ENCODE measurements around the gene MARK4.
"Not testable (repeated sequence)": the region's sequence is repeated elsewhere in the genome, so short reads cannot be mapped to it uniquely, and the experiment has no call there.

The MARK4 gene

DNA sequence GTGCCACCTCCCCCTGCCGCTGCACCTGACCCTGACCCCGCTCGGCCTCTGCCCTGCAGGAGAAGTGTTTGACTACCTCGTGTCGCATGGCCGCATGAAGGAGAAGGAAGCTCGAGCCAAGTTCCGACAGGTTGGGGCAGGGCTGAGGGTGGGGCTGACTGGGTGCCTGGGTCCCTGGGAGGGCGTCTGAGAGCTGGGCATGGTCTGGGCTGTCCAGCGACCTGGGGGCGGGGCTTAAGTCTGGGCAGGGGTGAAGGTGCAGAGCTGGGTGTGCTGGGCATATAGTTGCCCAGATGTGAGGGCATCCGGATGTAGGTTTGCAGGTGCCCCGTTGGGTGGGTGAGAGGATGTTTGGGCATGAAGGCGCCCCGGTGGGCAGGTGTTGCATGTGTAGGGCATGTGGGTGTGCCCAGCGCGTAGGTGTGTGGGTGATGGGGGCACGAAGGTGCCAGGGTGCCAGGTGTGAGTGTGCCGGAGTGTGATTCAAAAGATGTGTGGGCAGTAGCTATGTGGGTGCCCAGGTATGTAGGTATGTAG lies 13.8 kb downstream of the MARK4 start:
- DNase-seq: no peak
- in situ Hi-C loops (cut with MboI; ENCODE audit: low pct_unique_long_range_greater_than_20kb, low sequenced_read_pairs): no loop called here

DNA sequence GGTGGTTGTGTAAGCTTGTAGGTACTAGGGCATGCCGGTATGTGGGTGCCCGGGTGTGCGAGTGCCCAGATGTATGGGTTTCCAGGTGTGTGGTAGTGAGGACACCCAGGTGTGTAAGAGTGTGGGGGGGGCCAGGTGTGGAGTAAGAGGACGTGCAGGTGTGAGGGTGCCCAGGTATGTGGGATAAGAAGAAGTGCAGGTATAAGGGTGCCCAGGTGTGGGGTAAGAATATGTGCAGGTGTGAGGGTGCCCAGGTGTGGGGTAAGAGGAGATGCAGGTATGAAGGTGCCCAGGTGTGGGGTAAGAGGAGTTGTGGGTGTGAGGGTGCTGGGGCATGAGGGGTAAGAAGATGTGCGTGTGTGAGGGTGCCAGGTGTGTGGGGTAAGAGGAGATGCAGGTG lies 14.3 kb downstream of the MARK4 start:
- in situ Hi-C loops (cut with MboI; ENCODE audit: low pct_unique_long_range_greater_than_20kb, low sequenced_read_pairs): no loop called here
- no peak for DNase-seq

DNA sequence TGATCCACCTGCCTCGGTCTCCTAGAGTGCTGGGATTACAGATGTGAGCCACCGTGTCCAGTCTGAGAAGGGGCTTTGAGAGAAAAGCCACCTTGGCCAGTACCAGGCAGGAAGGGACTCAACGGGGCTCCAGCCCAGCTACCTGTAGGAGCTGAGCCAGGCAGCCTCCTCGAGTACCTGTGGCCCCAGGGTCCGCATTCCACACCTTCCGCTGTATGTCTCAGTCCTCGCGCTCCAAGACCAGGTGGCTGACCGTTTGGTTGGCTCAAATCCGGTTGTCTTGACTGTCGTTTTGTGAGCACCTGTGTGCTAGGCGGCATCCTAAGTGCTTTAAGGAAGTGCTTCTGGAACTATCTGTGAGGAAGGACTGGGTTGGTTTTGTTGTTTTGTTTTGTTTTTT lies 16.2 kb downstream of the MARK4 start:
- in situ Hi-C loops (cut with MboI; ENCODE audit: low pct_unique_long_range_greater_than_20kb, low sequenced_read_pairs): no loop called here
- no peak for DNase-seq

DNA sequence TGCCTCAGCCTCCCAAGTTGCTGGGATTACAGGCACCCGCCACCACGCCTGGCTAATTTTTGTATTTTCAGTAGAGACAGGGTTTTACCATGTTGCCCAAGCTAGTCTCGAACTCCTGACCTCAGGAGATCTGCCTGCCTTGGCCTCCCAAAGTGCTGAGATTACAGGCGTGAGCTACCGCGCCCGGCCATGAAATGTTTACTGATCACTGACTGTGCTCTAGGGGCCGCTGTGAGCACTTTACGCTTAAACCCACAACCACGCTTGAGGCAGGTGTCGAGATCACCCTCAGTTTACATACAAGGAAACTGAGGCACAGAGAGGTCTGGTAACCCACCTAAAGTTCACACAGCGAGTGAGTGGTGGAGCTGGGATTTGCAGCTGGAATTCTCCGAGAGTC lies 18.9 kb downstream of the MARK4 start:
- in situ Hi-C loops (cut with MboI; ENCODE audit: low pct_unique_long_range_greater_than_20kb, low sequenced_read_pairs); DNase-seq: not testable (repeated sequence)

DNA sequence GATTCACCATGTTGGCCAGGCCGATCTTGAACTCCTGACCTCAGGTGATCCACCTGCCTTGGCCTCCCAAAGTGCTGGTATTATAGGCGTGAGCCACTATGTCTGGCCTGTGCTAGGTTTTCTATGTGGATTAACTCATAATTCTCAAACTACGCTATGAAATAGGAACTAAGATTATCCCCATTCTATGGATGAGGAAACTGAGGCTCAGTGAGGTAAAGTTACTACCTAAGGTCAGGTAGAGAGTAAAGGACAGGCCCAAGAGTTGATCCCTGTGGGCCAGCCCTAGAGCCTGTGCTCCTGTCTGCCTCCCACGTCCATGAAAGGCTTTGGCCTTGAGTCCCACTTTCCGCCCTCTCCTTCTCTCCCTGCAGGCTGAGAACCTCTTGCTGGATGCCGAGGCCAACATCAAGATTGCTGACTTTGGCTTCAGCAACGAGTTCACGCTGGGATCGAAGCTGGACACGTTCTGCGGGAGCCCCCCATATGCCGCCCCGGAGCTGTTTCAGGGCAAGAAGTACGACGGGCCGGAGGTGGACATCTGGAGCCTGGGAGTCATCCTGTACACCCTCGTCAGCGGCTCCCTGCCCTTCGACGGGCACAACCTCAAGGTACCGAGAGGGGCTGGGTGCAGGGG lies 20.1 kb downstream of the MARK4 start:
- in situ Hi-C loops (cut with MboI; ENCODE audit: low pct_unique_long_range_greater_than_20kb, low sequenced_read_pairs): no loop called here
- DNase-seq: no peak

DNA sequence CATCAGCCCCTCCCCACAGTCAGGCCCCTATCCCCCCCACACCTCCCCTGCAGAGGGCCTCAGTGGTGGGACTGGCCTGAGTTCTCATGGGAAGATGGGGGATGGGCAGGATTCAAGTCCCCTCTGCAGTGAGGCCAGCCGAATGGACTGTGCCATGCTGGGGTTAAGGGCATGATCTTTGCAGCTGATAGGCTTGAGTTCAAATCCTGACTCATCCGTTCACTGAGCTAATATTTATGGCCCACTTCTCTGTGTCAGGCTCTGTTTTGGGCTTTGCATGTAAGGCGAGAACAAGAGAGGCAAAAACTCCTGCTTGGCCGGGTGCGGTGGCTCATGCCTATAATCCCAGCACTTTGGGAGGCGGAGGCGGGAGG lies 20.7 kb downstream of the MARK4 start:
- in situ Hi-C loops (cut with MboI; ENCODE audit: low pct_unique_long_range_greater_than_20kb, low sequenced_read_pairs): no loop called here
- DNase-seq: no peak

DNA sequence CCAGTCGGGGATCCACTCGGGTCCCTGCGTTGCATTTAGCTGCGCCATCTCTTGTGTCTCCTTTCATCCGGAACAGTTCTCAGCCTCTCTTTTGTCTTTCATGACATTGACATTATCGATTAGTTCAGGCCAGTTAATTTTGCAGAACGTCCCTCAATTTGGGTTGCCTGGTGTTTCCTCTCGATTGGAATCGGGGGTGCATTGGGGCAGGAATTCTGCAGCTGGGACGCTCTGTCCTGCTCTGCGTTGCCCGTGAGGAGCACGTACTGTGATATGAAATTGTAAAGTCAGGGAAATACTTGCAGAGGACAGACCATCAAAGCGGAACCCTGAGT lies 22.4 kb downstream of the MARK4 start:
- in situ Hi-C loops (cut with MboI; ENCODE audit: low pct_unique_long_range_greater_than_20kb, low sequenced_read_pairs): no loop called here
- no peak for DNase-seq

DNA sequence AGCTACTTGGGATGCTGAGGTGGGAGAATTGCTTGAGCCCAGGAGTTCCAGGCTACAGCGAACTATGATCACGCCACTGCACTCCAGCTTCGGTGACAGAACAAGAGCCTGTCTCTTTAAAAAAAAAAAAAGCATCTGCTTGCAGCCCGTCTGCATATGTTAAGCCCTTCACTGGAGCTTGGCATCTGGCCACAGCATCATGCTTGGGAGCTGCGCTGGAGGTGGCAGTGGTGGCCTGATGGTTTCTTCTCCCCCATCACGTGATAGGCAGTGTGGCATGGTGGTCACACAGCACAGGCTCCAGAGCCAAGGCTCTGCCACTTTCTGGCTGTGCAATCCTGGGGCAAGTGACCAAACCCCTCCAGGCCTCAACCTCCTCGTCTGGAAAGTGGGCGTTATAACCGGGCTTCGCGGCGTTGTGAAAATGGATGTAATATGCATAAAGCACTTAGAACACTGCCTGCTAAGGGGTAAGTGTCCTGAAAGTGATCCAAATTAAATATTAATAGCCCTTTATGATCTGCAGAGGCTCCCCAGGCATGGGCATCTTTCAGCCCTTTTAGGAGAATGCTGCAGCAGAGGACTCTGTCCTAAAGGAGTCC lies 24.4 kb downstream of the MARK4 start:
- in situ Hi-C loops (cut with MboI; ENCODE audit: low pct_unique_long_range_greater_than_20kb, low sequenced_read_pairs): no loop called here
- DNase-seq: no peak

DNA sequence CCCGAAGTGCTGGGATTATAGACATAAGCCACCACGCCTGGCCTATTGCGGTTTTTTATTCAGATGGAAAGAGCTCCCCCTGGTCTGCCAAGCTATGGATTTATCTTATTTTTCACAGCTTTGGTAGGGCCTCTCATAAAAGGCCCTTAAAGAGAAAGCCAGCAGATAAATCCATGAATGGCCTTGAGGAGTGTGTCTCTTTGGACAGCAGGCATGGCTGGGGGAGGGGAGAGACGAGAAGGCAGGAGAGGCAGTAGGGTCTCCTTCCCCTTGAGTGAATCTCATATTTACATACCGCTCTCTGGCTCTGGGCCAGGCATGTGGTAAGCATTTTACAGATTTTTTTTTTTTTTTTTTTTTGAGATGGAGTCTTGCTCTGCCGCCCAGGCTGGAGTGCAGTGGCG lies 25.2 kb downstream of the MARK4 start:
- in situ Hi-C loops (cut with MboI; ENCODE audit: low pct_unique_long_range_greater_than_20kb, low sequenced_read_pairs): no loop called here
- DNase-seq: peak; percentile 19

DNA sequence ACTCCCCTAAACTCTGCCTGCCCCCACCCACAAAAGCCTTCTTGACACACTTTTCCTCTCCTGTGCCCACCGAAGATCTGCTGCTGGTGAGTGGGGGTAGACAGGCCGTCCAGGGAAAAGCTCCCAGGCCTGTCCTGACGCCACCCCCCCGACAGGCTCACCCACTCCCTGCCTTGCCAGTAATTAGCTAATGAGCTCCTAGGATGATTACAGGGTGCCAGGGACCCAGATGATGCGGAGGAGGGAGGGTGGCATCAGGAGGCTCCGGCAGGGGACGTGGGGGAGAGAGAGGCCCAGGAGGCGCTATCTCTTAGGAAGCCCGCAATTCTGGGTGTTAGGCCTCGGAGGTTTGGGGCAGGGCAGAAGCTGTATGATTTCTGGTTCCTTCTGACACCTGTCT lies 27.0 kb downstream of the MARK4 start:
- DNase-seq: no peak
- in situ Hi-C loops (cut with MboI; ENCODE audit: low pct_unique_long_range_greater_than_20kb, low sequenced_read_pairs): no loop called here

DNA sequence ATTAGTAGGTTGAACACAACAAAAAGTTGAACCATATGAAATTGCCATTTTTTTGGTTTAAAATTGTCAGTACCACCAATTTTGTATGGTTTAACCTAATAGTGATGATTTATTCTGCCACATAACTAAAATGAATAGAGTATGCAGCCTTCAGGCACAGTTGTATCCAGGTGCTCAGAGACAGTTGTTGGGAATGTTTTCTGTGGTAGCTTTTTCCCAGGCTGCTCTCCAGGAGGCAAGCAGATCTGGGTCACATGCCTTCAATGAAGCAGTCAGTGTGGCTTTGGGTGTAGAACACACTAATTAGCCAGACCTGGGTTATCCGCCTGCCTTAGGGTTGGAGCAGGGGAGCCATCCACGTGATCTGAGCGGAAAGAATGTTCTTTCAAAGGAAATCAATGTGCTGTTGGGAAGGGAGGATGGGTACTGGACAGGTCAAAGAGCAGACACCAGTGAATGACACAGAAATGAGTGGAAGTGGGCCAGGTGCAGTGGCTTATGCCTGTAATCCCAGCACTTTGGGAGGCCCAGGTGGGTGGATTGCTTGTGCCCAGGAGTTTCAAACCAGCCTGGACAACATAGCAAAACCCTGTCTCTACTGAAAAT lies 28.6 kb downstream of the MARK4 start:
- in situ Hi-C loops (cut with MboI; ENCODE audit: low pct_unique_long_range_greater_than_20kb, low sequenced_read_pairs): no loop called here
- DNase-seq: no peak

DNA sequence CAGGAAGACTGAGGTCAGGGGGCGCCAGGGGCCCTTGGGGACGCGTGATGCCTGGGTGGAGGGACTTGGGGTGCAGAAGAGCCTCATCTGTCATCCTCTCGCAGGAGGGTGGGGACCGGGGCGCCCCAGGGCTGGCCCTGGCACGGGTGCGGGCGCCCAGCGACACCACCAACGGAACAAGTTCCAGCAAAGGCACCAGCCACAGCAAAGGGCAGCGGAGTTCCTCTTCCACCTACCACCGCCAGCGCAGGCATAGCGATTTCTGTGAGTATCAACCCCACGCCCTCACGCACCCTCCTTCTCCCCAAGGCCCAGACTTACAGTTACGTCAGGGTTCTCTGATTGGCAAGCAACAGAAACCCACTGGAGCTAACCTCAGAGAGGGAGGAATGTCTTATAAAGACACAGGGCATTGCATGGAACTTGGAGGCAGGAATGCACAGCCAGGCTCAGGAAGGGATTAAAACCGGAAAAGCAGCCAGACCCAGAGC lies 29.4 kb downstream of the MARK4 start:
- in situ Hi-C loops (cut with MboI; ENCODE audit: low pct_unique_long_range_greater_than_20kb, low sequenced_read_pairs): no loop called here
- no peak for DNase-seq

DNA sequence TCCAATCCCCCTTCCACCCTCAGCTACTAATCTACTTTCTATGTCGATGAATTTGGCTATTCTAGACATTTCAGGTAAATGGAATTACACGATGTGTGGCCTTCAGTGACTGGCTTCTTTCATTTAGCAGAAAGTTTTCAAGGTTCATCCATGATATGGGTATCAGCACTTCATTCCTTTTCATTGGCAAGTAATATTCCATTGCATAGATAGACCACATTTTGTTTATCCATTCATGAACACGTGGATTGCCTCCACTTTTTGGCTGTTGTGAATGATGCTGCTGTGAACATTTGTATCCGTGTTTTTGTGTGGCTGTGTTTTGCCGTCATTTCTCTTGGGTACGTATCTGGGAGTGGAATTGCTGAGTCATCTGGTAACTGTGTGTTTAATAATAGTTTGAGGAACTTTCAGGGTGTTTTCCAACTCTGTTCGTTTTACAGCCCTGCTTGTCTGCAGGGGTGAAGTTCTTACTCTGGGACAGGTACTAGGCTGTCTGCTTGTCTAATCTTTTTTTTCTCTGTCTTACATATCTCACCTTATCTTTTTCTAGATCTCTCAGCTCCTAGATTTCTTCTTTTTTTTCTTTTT lies 32.5 kb downstream of the MARK4 start:
- DNase-seq: peak; percentile 37
- in situ Hi-C loops (cut with MboI; ENCODE audit: low pct_unique_long_range_greater_than_20kb, low sequenced_read_pairs): no loop called here

DNA sequence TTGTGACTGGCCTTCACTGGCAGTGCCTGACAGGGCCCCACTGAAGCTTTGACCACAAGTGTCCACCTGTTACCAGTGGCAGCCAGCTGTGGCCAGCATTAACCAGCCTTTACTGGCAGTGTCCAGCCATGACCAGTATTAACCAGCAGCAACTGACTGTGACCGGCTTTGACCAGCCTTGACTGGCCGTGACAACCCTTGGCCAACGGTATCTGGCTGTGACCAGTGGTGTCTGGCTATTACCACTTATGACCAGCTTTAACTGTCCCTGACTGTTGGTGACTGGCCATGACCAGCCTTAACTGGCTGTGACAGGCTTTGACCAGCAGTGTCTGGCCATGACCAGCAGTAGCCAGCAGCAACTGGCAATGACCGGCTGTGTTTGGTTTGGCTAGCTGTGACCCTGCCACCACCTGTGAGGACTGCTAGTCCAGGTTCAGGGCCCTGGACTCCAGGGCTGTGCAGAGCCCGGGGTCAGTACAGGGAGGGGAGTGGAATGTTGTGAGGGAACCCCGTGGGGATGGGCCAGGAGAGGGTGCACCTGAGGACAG lies 39.4 kb downstream of the MARK4 start:
- in situ Hi-C loops (cut with MboI; ENCODE audit: low pct_unique_long_range_greater_than_20kb, low sequenced_read_pairs): no loop called here
- DNase-seq: no peak

DNA sequence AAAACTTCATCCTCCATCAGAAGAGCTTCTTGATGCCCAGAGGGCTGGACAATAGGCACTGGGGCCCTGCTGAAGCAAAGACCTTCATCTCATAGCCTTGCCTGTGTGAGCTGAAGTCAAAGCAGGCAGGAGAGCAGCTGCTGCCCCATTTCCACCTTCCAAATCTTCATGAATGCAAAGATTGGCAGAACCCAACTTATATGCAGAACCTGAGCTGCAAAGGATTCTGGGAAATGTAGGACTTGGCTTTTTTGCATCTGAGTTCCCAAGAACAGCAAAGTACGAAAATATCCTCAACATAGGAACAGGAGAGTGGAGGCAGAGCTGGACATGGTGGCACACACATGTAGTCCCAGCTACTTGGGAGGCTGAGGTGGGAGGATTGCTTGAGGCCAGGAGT lies 40.8 kb downstream of the MARK4 start:
- in situ Hi-C loops (cut with MboI; ENCODE audit: low pct_unique_long_range_greater_than_20kb, low sequenced_read_pairs): no loop called here
- DNase-seq: no peak

DNA sequence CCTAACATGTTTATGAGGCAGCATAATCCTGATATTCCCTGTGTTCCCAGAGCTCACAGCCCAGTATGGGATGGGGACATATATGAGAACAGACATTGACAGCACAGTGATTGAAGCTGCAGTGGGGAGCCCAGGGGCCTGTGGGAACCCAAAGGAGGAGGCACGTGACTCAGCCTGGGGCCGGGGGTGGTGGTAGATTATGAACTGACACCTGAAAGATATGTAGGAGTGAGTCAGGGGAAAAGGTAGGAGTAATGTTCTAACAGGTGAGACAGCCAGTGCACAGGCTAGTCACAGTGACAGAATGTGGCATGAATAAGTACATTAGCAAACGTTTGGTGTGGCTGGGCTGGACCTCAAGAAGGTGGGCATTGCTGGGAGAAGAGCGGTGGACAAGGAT lies 42.6 kb downstream of the MARK4 start:
- no peak for DNase-seq
- in situ Hi-C loops (cut with MboI; ENCODE audit: low pct_unique_long_range_greater_than_20kb, low sequenced_read_pairs): no loop called here

DNA sequence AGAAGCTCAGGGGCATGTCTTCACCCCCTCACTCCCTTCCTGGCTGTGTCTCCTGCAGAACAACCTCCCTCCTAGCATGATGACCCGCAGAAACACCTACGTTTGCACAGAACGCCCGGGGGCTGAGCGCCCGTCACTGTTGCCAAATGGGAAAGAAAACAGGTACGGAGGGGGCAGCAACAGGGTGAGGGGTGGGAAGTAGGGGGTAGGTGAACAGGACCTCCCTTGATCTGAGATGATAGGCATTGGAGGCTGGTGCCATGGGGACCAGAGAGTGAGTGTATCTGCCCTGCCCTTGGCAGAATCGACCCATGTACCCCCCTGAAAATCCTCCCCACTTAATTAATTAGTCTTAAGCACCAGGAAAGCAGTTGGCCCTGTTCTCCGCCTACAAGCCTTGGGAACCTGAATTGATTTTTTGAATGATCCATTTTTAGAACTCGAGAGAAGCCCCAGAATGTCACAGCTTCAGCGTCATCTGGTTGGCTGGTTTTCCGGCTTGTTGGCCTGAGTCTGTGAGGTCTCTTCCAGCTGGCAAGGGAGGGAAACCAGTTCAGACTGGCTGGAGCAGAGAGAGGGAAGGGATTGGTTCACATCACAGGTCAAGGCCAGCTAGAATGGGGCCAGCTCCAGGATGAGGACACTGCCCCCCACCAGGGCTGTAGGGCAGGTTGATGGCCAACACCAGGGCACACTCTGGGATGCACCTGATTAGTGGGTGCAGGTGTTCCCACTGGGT lies 43.4 kb downstream of the MARK4 start:
- in situ Hi-C loops (cut with MboI; ENCODE audit: low pct_unique_long_range_greater_than_20kb, low sequenced_read_pairs): no loop called here
- DNase-seq: no peak

DNA sequence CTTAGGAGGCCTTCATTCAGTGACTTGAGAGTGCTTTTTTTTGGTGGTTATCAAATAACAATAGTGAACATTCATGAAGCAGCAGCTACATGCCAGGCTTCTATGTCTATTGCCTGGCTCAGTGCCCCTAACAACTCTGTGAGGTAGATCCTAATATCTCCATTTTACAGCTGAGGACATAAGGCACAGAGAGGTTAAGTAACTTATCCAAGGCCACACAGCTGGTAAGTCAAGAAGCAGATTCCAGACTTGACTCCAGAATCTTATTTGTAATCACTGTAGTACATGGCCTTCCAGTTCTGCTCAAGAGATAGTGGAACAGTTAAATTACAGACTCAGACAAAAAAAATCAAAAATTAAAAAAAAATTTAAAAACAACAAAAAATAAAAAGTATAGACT lies 44.8 kb downstream of the MARK4 start:
- in situ Hi-C loops (cut with MboI; ENCODE audit: low pct_unique_long_range_greater_than_20kb, low sequenced_read_pairs): no loop called here
- no peak for DNase-seq

DNA sequence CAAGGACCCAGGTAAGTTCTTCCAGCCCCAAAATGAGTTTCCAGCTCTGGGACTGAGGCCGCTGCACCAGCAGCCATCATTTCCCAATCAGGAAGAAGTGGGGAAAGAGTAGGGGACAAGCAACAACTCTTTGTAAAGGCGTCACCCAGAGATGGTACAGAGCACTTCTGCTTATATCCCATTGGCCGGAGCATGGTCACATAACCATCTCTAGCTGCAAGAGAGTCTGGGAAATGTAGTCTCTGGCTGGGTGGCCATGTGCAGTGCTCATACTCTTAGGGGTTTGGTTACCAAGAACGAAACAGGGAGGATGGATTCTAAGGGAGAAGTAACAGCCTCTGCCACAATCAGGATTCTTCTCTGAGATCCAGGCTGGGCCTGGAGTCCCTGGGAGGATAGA lies 45.3 kb downstream of the MARK4 start:
- in situ Hi-C loops (cut with MboI; ENCODE audit: low pct_unique_long_range_greater_than_20kb, low sequenced_read_pairs): no loop called here
- DNase-seq: peak; percentile 12
